Neuronal stem cell (in vitro differentiated cells): Measurements from ENCODE around the gene RAD51B.
A peak's percentile ranks its signal among the peaks of the same experiment; 100 is the strongest.

Experiments used
- DNase-seq: peaks from one replicate; pipeline ENCODE4 v3.0.0-alpha.2; 2013; ENCODE audit warnings: low spot score
- H2AFZ ChIP-seq: one replicate; pipeline ENCODE4 v1.6.1; 2013; ENCODE audit warnings: mild to moderate bottlenecking, low read length, inconsistent platforms
- H2AK5ac ChIP-seq: 2 replicates; pipeline ENCODE4 v1.6.1; 2013; ENCODE audit warnings: low read depth, mild to moderate bottlenecking, inconsistent platforms, low read length, moderate library complexity, mixed read lengths
- H2BK120ac ChIP-seq: 2 replicates; pipeline ENCODE4 v1.6.1; 2013; ENCODE audit warnings: low read depth, mild to moderate bottlenecking, inconsistent platforms, low read length, moderate library complexity, mixed read lengths
- H2BK12ac ChIP-seq: one replicate; pipeline ENCODE4 v1.6.1; 2013; ENCODE audit warnings: low read length, inconsistent platforms
- H2BK15ac ChIP-seq: 2 replicates; pipeline ENCODE4 v1.6.1; 2013; ENCODE audit warnings: mild to moderate bottlenecking, low read length, inconsistent platforms, mixed read lengths
- H2BK5ac ChIP-seq: one replicate; pipeline ENCODE4 v1.6.1; 2013; ENCODE audit warnings: inconsistent platforms, mild to moderate bottlenecking, low read length, moderate library complexity
- H3K14ac ChIP-seq: one replicate; pipeline ENCODE4 v1.6.1; 2013; ENCODE audit warnings: low read length, inconsistent platforms
- H3K18ac ChIP-seq: 2 replicates; pipeline ENCODE4 v1.6.1; 2013; ENCODE audit warnings: low read length, inconsistent platforms
- H3K23ac ChIP-seq: 2 replicates; pipeline ENCODE4 v1.6.1; 2013; ENCODE audit warnings: low read depth, mild to moderate bottlenecking, mixed read lengths, low read length, inconsistent platforms; ENCODE audit not compliant: poor library complexity
- H3K27ac ChIP-seq: replicated peaks from 3 replicates; pipeline ENCODE4 v1.5.1; 2013; ENCODE audit warnings: low read length, inconsistent platforms
- H3K27me3 ChIP-seq, 3 experiments: 2 replicates each; pipeline ENCODE4 v1.6.1; 2013; ENCODE audit warnings: low read length in 3 of 3, mild to moderate bottlenecking in 2 of 3, inconsistent platforms in 1 of 3, low read depth in 1 of 3, mixed read lengths in 1 of 3, moderate library complexity in 1 of 3; ENCODE audit not compliant: control insufficient read depth in 3 of 3, insufficient read depth in 3 of 3
- H3K36me3 ChIP-seq, 2 donors: replicated peaks in 1 of 2; 2 replicates each; pipeline ENCODE4 v1.6.1; 2013; ENCODE audit warnings: low read length in 2 of 2; ENCODE audit not compliant: control insufficient read depth in 2 of 2, insufficient read depth in 2 of 2
- H3K4ac ChIP-seq: 2 replicates; pipeline ENCODE4 v1.6.1; 2013; ENCODE audit warnings: inconsistent platforms, mild to moderate bottlenecking, low read length, moderate library complexity
- H3K4me1 ChIP-seq, 2 donors: 1 replicate in 1 of 2; 2 replicates in 1 of 2; pipeline ENCODE4 v1.6.1; 2013; ENCODE audit warnings: low read length in 2 of 2, low read depth in 1 of 2; ENCODE audit not compliant: control insufficient read depth in 2 of 2, insufficient read depth in 1 of 2
- H3K4me2 ChIP-seq: one replicate; pipeline ENCODE4 v1.6.1; 2013; ENCODE audit warnings: mild to moderate bottlenecking, low read length, inconsistent platforms; ENCODE audit not compliant: insufficient read depth, poor library complexity, severe bottlenecking
- H3K4me3 ChIP-seq, 2 donors: 2 replicates each; pipeline ENCODE4 v1.5.1; 2013; ENCODE audit warnings: low read length in 2 of 2, mild to moderate bottlenecking in 2 of 2, inconsistent platforms in 1 of 2, moderate library complexity in 1 of 2
- H3K79me1 ChIP-seq: one replicate; pipeline ENCODE4 v1.6.1; 2013; ENCODE audit warnings: low read depth, mild to moderate bottlenecking, inconsistent platforms, low read length, moderate library complexity
- H3K9ac ChIP-seq: one replicate; pipeline ENCODE4 v1.6.1; 2013; ENCODE audit warnings: mild to moderate bottlenecking, low read depth, low read length, inconsistent platforms; ENCODE audit not compliant: poor library complexity
- H3K9me3 ChIP-seq, 2 donors: replicated peaks in 1 of 2; 2 replicates each; pipeline versions ENCODE3 to v1.6.1; 2013; ENCODE audit warnings: low read length in 2 of 2, mild to moderate bottlenecking in 2 of 2, inconsistent platforms in 1 of 2, low read depth in 1 of 2, mixed read lengths in 1 of 2, moderate library complexity in 1 of 2; ENCODE audit not compliant: control insufficient read depth in 2 of 2, insufficient read depth in 1 of 2
- H4K8ac ChIP-seq: one replicate; pipeline ENCODE4 v1.6.1; 2013; ENCODE audit warnings: low read depth, mild to moderate bottlenecking, inconsistent platforms, low read length, moderate library complexity
- H4K91ac ChIP-seq: one replicate; pipeline ENCODE4 v1.6.1; 2013; ENCODE audit warnings: low read length, low read depth, mild to moderate bottlenecking, inconsistent platforms; ENCODE audit not compliant: poor library complexity
- WGBS, 2 donors: extraction: QIAGEN DNeasy Blood & Tissue Kit; methylation state at CpG; one replicate each; pipeline ENCODE4 v1.1.7; 2013; ENCODE audit warnings: missing lambda C conversion rate in 2 of 2, mixed read lengths in 1 of 2; ENCODE audit not compliant: insufficient read length in 2 of 2, insufficient replicate concordance in 1 of 2; ENCODE audit errors: extremely low coverage in 2 of 2; 5-methylcytosine and 5-hydroxymethylcytosine counted together

The RAD51B gene

DNA sequence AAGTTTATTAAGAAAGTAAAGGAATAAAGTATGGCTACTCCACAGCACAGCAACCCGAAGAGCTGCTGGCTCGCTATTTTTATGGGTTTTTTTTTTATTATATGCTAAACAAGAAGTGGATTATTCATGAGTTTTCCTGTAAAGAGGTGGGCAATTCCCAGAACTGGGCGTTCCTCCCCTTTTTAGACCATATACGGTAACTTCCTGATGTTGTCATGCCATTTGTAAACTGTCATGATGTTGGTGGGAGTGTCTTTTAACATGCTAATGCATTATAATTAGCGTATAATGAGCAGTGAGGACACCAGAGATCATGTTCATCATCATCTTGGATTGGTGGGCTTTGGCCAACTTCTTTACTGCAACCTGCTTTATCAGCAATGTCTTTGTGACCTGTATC, 600.8 kb downstream of the RAD51B start:
- Histone ChIP-seq H3K9ac (no peak overlapping the region), H3K27ac (no peak overlapping the region)
- no CpG with 5 or more reads among the region's 5 CpGs for WGBS, 2 donors

DNA sequence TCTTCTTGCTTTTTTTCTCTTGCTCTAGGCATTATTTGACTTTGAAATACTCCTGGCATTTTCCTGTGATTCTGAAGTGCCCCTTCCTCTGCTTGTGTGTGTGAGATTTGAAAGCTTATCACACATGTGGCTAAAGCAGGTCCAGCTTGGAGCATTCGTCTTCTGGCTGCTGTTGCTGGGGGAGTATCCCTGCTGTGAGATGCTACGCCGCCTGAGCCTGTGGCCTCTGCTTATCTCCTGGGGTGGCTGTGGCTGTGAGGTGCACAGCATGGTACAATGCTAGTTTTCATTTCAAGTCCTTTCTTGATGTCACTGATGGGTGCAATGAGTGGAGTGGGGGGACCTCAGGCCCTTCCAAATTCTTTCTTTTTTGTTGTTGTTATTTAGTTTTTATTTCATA, 601.5 kb downstream of the RAD51B start:
- Histone ChIP-seq H3K18ac (peak overlapping the region; percentile 34), H2AK5ac (no peak overlapping the region), H4K91ac (no peak overlapping the region), H3K79me1 (no peaks in the 10 kb centered on the region), H3K4me2 (no peak overlapping the region), H2BK5ac (no peak overlapping the region), H2BK120ac (no peak overlapping the region), H2AFZ (no peak overlapping the region), H4K8ac (no peak overlapping the region), H3K14ac (no peak overlapping the region), H2BK12ac (no peak overlapping the region), H3K9ac (peak overlapping the region; percentile 36), H3K4ac (no peak overlapping the region), H3K23ac (no peak overlapping the region), H3K27me3 (no peaks in the 10 kb centered on the region), H3K4me1 (peaks cover 3 to 5% of the 10 kb centered on the region in 2 donors), H2BK15ac (no peak overlapping the region), H3K9me3 (peaks cover 0 to 4% of the 10 kb centered on the region in 2 donors), H3K4me3 (no peak overlapping the region), H3K36me3 (no peaks in the 10 kb centered on the region), H3K27ac (no peak overlapping the region)
- no CpG with 5 or more reads among the region's 3 CpGs for WGBS, 2 donors
- no peak for DNase-seq

More for the DNA sequence above, 600.8 kb downstream of the RAD51B start:
- Histone ChIP-seq H3K4me2 (no peak overlapping the region), H3K23ac (no peak overlapping the region), H3K9me3 (peaks cover 0 to 4% of the 10 kb centered on the region in 2 donors), H2BK120ac (no peak overlapping the region), H2AFZ (no peak overlapping the region), H2BK5ac (no peak overlapping the region), H4K91ac (no peak overlapping the region), H3K4ac (no peak overlapping the region), H3K4me3 (no peak overlapping the region), H3K79me1 (no peaks in the 10 kb centered on the region), H3K27me3 (no peaks in the 10 kb centered on the region), H2BK15ac (no peak overlapping the region), H2BK12ac (no peak overlapping the region), H4K8ac (no peak overlapping the region), H3K14ac (no peak overlapping the region), H3K4me1 (peaks cover 3 to 5% of the 10 kb centered on the region in 2 donors), H2AK5ac (no peak overlapping the region), H3K36me3 (no peaks in the 10 kb centered on the region), H3K18ac (no peak overlapping the region)
- DNase-seq = no peak

DNA sequence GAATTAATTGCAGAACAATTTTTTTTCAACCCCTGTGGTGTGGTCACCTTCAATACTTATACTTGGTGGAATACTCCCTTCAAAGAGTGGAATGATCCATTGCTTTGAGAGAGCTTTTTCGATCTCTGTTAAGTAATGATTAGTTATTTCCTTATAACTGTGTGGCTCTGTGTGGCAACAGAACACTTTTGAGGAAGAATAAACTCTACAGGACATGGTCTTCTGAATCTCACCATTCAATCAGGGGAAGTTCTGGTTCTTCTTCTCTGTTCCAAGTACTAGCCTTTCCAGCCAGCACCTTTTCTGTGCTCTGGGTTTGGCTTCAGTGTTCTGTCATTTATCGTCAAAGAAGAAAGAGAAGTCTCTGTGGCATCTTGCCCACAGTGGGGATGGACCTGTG, 604.1 kb downstream of the RAD51B start:
- Histone ChIP-seq H3K4me3 (no peak overlapping the region), H2BK120ac (no peak overlapping the region), H3K36me3 (no peaks in the 10 kb centered on the region)

DNA sequence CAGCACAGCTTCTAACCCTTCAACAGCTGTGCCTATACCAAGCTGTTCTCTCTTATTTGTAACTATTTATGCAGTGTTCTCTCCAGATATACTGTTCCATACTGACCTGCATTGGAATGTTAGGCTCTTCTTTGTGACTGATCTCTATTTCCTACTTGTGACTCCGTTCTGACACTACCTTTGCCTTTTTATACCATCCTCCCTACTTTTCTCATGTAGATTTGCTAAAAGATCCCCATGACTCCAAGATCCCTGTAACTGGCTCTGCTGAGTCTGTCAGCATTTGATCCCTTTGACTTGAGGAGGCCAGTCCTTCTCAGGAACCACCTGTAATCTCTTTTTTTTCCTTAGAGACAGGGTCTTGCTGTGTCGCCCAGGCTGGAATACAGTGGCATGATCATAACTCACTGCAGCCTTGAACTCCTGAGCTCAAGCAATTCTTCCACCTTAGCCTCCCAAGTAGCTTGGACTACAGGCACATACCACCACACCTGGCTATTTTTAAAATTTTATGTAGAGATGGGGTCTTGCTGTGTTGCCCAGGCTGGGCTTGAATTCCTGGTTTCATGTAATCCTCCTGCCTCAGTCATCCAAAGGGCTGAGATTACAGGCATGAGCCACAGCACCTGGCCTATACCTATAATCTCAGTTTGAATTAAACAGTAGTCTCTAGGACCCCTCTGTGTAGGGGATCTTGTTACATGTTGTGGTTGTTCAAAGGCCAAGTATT, 605.0 kb downstream of the RAD51B start:
- Histone ChIP-seq H3K4me2 (no peak overlapping the region), H4K91ac (no peak overlapping the region), H3K4me3 (no peak overlapping the region), H3K9ac (no peak overlapping the region), H3K4ac (no peak overlapping the region), H2AK5ac (no peak overlapping the region), H3K27ac (no peak overlapping the region), H2BK12ac (no peak overlapping the region), H4K8ac (no peak overlapping the region), H3K4me1 (peaks cover 3 to 7% of the 10 kb centered on the region in 2 donors), H2AFZ (no peak overlapping the region), H3K79me1 (no peaks in the 10 kb centered on the region), H3K27me3 (no peaks in the 10 kb centered on the region), H3K14ac (no peak overlapping the region), H2BK120ac (no peak overlapping the region), H3K18ac (no peak overlapping the region), H2BK5ac (no peak overlapping the region), H2BK15ac (no peak overlapping the region), H3K36me3 (no peaks in the 10 kb centered on the region), H3K9me3 (peaks cover 0 to 8% of the 10 kb centered on the region in 2 donors), H3K23ac (no peak overlapping the region)
- WGBS, 2 donors = no CpG with 5 or more reads among the region's 2 CpGs
- DNase-seq = no peak

More for the DNA sequence above, 604.1 kb downstream of the RAD51B start:
- Histone ChIP-seq H2BK15ac (no peak overlapping the region), H3K4me1 (peaks cover 3 to 7% of the 10 kb centered on the region in 2 donors), H3K4ac (no peak overlapping the region), H3K14ac (no peak overlapping the region), H2BK5ac (no peak overlapping the region), H2AFZ (no peak overlapping the region), H3K9me3 (peaks cover 0 to 8% of the 10 kb centered on the region in 2 donors), H3K27me3 (no peaks in the 10 kb centered on the region), H3K23ac (no peak overlapping the region), H2AK5ac (no peak overlapping the region), H4K91ac (no peak overlapping the region), H4K8ac (no peak overlapping the region), H3K4me2 (no peak overlapping the region), H3K9ac (no peak overlapping the region), H2BK12ac (no peak overlapping the region), H3K27ac (no peak overlapping the region), H3K18ac (no peak overlapping the region), H3K79me1 (no peaks in the 10 kb centered on the region)
- no peak for DNase-seq
- WGBS, 2 donors = no CpG with 5 or more reads among the region's 2 CpGs
